ENCODE results near the gene CACNG6.

CACNG6 gene

GRCh38 chr19:54047616-54048015 lies 56.2 kb downstream of the CACNG6 start:
- no peak for DNase-seq
